ENCODE measurements around the gene FCN2. TPM values are rescaled to one million over a fixed set of nuclear protein-coding genes. Genes with fewer than 3 reads are reported as not detected.

Gene FCN2
- total RNA-seq, 1 donor: not detected

DNA sequence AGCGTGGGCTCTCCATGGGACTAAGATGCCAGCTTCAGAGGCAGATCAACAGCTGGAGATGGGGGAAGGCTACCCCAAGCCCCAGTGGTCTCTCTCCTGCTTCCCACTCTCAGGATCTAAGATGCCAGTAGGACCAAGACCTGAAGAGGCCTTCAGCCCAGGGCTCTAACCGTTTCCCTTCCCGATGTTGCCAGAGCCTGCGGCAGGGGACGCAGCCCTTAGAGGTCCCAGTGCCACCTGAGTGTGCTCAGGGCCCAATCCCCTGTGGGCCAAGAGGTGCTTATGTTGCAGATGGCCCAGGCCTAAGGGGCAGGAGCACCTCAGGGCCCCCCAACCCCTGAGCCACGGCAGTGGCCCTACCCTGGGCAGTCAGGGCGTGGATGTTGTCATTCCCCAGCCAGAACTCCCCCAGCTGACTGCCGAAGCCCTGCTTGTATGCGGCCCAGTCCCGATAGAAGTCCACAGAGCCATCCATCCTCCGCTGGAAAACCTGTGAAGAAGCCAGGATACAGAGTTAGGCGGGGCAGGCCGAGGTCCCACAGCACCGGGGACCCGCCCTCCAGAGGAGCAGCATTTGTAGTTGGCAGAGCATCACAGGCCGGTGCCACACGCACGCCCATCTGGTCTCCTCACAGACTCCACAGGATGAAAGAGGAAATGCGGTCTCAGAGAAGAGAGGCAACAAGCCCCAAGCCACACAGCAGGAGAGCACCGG lies 31.7 kb downstream of the FCN2 start:
- H4K20me1 ChIP-seq (ENCODE audit: insufficient read depth, low read length): no peaks in the 10 kb centered on the region
- no peak overlapping the region for H2AFZ ChIP-seq (ENCODE audit: low read length)
- no peak overlapping the region for H3K4me2 ChIP-seq (ENCODE audit: insufficient read depth, low read length)
- DNase-seq (ENCODE audit: insufficient read length, low spot score, missing footprints): no peak
- H3K27ac ChIP-seq (ENCODE audit: low read depth, low read length): no peak overlapping the region
- no peaks in the 10 kb centered on the region for H3K79me2 ChIP-seq (ENCODE audit: insufficient read depth, low read length)
- no peak for TF ChIP-seq CTCF (IDR thresholded peaks at IDR 0.05; ENCODE audit: extremely low read depth, low read depth, low read length)
- peaks cover 9% of the 10 kb centered on the region for H3K27me3 ChIP-seq (ENCODE audit: insufficient read depth, low read length)
- no peaks in the 10 kb centered on the region for H3K36me3 ChIP-seq (ENCODE audit: insufficient read depth, low read length)
- no peaks in the 10 kb centered on the region for H3K9me3 ChIP-seq (ENCODE audit: low read depth, low read length)
- no peaks in the 10 kb centered on the region for H3K4me1 ChIP-seq (ENCODE audit: insufficient read depth, low read length)
- H3K4me3 ChIP-seq (ENCODE audit: insufficient read depth, low read length): no peak overlapping the region

DNA sequence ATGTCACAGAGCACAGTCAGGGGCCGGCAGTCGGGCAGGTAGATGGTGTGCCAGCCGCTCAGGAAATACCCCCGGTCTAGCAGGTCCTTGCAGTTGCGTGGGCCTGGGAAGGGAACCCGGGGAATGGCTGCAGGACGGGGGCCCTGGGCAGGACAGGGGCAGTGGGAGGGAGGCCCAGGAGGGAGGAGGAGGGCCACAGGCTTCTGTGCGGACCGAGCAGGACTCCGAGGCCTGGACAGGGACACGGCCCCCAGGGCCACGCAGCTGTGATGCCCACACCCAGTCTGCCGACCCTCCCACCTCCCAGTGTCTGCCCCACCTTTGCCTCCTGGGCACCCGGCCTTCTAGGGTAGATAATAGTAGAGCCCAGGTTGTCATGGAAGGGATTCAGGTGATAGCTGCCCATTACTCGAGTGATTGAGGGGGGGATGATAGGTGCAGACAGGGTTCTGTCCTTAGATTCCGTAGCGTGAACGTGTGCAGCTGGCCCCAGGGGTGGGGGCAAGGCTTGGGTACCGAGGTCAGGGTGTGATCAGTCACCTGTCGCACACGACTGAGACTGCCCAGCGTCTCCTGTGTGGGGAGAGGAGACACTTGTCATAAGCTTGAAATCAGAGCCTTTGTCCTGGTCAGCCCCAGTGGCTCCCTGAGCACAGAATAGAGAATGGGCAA lies 32.6 kb downstream of the FCN2 start:
- H4K20me1 ChIP-seq (ENCODE audit: insufficient read depth, low read length): no peaks in the 10 kb centered on the region
- no peak for TF ChIP-seq CTCF (IDR thresholded peaks at IDR 0.05; ENCODE audit: extremely low read depth, low read depth, low read length)
- H3K27me3 ChIP-seq (ENCODE audit: insufficient read depth, low read length): peaks cover 3% of the 10 kb centered on the region
- no peak overlapping the region for H3K4me3 ChIP-seq (ENCODE audit: insufficient read depth, low read length)
- H3K4me1 ChIP-seq (ENCODE audit: insufficient read depth, low read length): no peaks in the 10 kb centered on the region
- H3K79me2 ChIP-seq (ENCODE audit: insufficient read depth, low read length): no peaks in the 10 kb centered on the region
- no peak overlapping the region for H3K4me2 ChIP-seq (ENCODE audit: insufficient read depth, low read length)
- no peak overlapping the region for H3K27ac ChIP-seq (ENCODE audit: low read depth, low read length)
- peak; percentile 78 for DNase-seq (ENCODE audit: insufficient read length, low spot score, missing footprints)
- no peak overlapping the region for H2AFZ ChIP-seq (ENCODE audit: low read length)
- H3K9me3 ChIP-seq (ENCODE audit: low read depth, low read length): no peaks in the 10 kb centered on the region
- no peaks in the 10 kb centered on the region for H3K36me3 ChIP-seq (ENCODE audit: insufficient read depth, low read length)

- no peak overlapping the region for H2AFZ ChIP-seq (ENCODE audit: low read length)
- H3K36me3 ChIP-seq (ENCODE audit: insufficient read depth, low read length): no peaks in the 10 kb centered on the region
- H3K27ac ChIP-seq (ENCODE audit: low read depth, low read length): no peak overlapping the region
- no peak for DNase-seq (ENCODE audit: insufficient read length, low spot score, missing footprints)
- no peak overlapping the region for H3K4me3 ChIP-seq (ENCODE audit: insufficient read depth, low read length)
- H3K27me3 ChIP-seq (ENCODE audit: insufficient read depth, low read length): peaks cover 3% of the 10 kb centered on the region
- no peaks in the 10 kb centered on the region for H4K20me1 ChIP-seq (ENCODE audit: insufficient read depth, low read length)
- H3K9me3 ChIP-seq (ENCODE audit: low read depth, low read length): no peaks in the 10 kb centered on the region
- H3K4me2 ChIP-seq (ENCODE audit: insufficient read depth, low read length): no peak overlapping the region
- no peaks in the 10 kb centered on the region for H3K79me2 ChIP-seq (ENCODE audit: insufficient read depth, low read length)
- TF ChIP-seq CTCF (IDR thresholded peaks at IDR 0.05; ENCODE audit: extremely low read depth, low read depth, low read length): no peak
- H3K4me1 ChIP-seq (ENCODE audit: insufficient read depth, low read length): no peaks in the 10 kb centered on the region
These were observed 33.3 kb downstream of the FCN2 start for GRCh38 chr9:134913713-134914500.

- no peaks in the 10 kb centered on the region for H3K9me3 ChIP-seq (ENCODE audit: low read depth, low read length)
- no peak overlapping the region for H3K4me3 ChIP-seq (ENCODE audit: insufficient read depth, low read length)
- H3K4me2 ChIP-seq (ENCODE audit: insufficient read depth, low read length): no peak overlapping the region
- no peaks in the 10 kb centered on the region for H3K36me3 ChIP-seq (ENCODE audit: insufficient read depth, low read length)
- H2AFZ ChIP-seq (ENCODE audit: low read length): no peak overlapping the region
- H3K4me1 ChIP-seq (ENCODE audit: insufficient read depth, low read length): no peaks in the 10 kb centered on the region
- no peak overlapping the region for H3K27ac ChIP-seq (ENCODE audit: low read depth, low read length)
- no peak for TF ChIP-seq CTCF (IDR thresholded peaks at IDR 0.05; ENCODE audit: extremely low read depth, low read depth, low read length)
- no peak for DNase-seq (ENCODE audit: insufficient read length, low spot score, missing footprints)
- peaks cover 3% of the 10 kb centered on the region for H3K27me3 ChIP-seq (ENCODE audit: insufficient read depth, low read length)
- no peaks in the 10 kb centered on the region for H4K20me1 ChIP-seq (ENCODE audit: insufficient read depth, low read length)
- no peaks in the 10 kb centered on the region for H3K79me2 ChIP-seq (ENCODE audit: insufficient read depth, low read length)
These were observed 33.9 kb downstream of the FCN2 start for GRCh38 chr9:134914501-134914834.

Measured in osteoblast (primary cell).